ENCODE measurements around the gene CREB3L2. TPM values are rescaled to one million over a fixed set of nuclear protein-coding genes. Genes with fewer than 3 reads are reported as not detected.

The CREB3L2 gene
- total RNA-seq, 2 experiments from 2014 or later: 14.1 to 15.7 TPM

DNA sequence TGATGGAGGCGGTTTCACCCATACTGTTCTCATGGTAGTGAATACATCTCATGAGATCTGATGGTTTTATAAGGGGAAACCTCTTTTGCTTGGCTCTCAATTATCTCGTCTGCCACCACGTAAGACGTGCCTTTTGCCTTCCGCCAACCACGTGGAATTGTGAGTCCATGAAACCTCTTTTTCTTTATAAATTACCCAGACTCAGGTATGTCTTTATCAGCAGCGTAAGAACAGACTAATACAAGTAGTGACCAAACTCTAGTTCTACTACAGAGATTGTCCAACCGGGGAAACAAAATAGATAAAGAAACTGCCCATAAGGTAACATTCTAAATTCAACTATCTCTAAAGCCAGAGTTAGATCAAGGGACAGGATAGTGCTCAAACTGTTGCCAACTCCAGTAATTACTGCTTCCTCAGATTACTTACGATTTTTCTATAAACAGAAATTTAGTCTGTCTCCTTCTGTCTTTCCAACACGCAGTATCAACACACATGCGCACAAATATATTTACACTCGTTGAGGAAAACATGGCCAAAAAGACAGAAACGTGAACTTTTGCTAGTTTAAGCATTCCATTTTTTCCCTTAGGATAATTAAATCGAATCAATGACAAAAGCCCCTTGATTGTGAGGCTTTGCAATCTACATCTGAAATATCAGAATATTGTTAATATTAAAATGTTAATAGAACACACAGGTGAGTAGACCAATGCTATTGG is 36.9 kb downstream of the CREB3L2 start:
- DNase-seq: no peak
- Mint-ChIP-seq H3K4me3 (no peak overlapping the region), H3K27me3 (ENCODE audit: low read depth) (no peaks in the 10 kb centered on the region), H3K36me3 (ENCODE audit: low read depth) (peaks cover 4% of the 10 kb centered on the region), H3K9me3 (no peaks in the 10 kb centered on the region), H3K4me1 (ENCODE audit: low read depth) (peaks cover 38% of the 10 kb centered on the region), H3K27ac (no peak overlapping the region)
- CTCF ChIA-PET: no interaction called here
- intact Hi-C loops (cut with micrococcal nuclease): no loop called here

DNA sequence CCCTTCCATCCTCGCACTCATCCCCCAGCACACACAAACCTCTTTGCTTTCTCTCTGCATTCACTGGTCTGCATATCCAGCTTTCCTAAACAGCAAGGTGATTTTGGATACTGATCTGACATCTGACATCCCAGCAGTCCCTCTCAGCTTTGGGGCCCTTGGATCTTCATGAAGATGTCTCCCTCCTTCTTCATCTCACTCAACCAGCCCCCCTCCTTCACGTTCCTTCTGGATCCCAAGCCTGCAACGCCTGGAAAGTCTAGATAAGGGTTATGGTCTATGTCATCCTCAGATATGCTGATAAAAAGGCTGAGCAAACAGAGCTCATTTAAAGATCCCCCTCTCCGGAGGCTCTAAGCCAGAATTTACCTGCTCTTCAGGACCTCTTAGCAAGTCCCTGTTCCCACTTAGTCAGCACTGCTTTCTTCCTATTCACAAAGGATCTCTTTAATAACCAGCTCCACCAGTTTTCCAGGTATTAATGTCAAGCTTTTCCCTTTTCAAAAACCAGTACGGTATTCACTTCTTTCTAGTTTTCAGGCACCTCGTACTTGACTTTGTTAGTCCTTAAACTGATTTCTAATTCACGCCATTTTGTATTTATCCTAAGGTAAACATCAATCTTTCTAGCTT is 38.9 kb downstream of the CREB3L2 start:
- no peak overlapping the region for H3K4me3 Mint-ChIP-seq
- H3K4me1 Mint-ChIP-seq (ENCODE audit: low read depth): peaks cover 36% of the 10 kb centered on the region
- intact Hi-C loops (cut with micrococcal nuclease): no loop called here
- no peak overlapping the region for H3K27ac Mint-ChIP-seq
- no peak for DNase-seq
- no peaks in the 10 kb centered on the region for H3K9me3 Mint-ChIP-seq
- CTCF ChIA-PET: no interaction called here
- peaks cover 10% of the 10 kb centered on the region for H3K36me3 Mint-ChIP-seq (ENCODE audit: low read depth)
- no peaks in the 10 kb centered on the region for H3K27me3 Mint-ChIP-seq (ENCODE audit: low read depth)

DNA sequence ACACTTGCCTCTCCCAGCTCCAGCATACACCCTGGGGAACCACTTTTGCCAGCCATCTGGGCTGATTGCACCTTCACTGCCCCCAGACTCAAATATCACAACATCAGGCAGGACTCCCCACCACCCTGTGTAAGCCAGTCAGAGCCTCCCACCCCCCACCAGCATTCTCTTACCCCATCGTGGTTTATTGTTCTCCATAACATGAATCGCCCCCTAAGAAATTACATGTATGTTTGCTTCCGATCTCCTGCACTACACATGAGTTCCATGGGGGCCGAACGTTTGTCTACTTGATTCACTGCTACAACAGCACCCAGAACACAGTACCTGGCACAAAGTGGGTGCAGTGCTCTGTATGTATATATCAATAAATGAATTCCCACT is 39.4 kb downstream of the CREB3L2 start:
- Mint-ChIP-seq H3K27me3 (ENCODE audit: low read depth) (no peaks in the 10 kb centered on the region), H3K36me3 (ENCODE audit: low read depth) (peaks cover 10% of the 10 kb centered on the region), H3K4me3 (no peak overlapping the region), H3K27ac (no peak overlapping the region), H3K4me1 (ENCODE audit: low read depth) (peaks cover 31% of the 10 kb centered on the region), H3K9me3 (no peaks in the 10 kb centered on the region)
- intact Hi-C loops (cut with micrococcal nuclease): no loop called here
- CTCF ChIA-PET: no interaction called here
- DNase-seq: no peak

DNA sequence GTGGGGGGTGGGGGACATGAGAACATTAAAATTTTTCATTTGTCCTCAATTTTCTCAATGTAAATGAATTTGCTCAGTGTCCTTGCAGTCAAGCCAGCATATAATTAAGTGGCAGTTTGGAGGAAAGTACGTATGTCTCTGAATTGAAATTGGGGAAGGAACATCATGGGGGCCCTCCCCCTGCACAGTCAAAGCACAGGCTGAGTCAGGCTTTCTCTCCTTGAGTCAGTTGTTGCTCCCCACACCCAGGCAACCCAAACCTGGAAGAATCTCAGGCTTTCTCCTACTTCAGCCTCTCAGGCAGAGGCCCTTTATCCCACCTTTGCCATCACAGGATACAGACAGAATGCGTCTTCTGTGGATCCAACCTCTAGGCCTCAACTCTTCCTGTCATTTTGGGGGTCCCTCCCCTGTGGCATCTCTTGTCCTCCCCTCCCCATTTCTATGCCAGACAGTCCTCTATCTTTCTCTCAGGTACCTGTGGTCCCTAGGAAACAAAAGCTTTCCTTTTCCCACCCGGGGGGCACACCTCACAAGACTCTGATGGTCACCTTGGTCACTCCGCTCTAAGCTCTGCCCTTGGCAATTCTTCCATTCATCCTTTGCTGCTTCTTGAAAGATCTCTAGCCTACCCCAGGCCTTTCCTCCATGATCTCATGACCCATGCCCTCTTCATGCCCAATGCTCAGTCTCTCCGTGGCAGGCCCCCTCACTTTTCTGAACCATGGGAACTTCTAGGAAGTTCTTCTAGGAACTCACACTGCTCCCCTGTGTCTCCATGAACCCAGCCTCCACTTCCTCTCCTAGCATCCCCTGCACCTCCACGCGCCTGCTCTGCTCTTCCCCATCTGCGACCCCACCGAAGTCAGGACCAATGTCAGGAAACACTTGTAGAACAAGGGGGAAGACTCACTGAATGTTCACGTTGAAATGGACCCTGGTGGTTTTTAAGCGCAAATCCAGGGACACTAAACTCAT is 40.4 kb downstream of the CREB3L2 start:
- Mint-ChIP-seq H3K4me1 (ENCODE audit: low read depth) (peaks cover 22% of the 10 kb centered on the region), H3K27ac (no peak overlapping the region), H3K27me3 (ENCODE audit: low read depth) (no peaks in the 10 kb centered on the region), H3K36me3 (ENCODE audit: low read depth) (peaks cover 10% of the 10 kb centered on the region), H3K9me3 (no peaks in the 10 kb centered on the region), H3K4me3 (no peak overlapping the region)
- DNase-seq: peak; percentile 65
- intact Hi-C loops (cut with micrococcal nuclease): loop anchor here (1.0 to 2.0 kb wide), 2 partner anchors 26 to 39 kb away; no protein-coding TSS in a partner anchor
- CTCF ChIA-PET: no interaction called here

GRCh38 chr7:137960020-137960419 is 41.9 kb downstream of the CREB3L2 start:
- no peak for DNase-seq
- Mint-ChIP-seq H3K27ac (no peak overlapping the region), H3K4me3 (no peak overlapping the region), H3K36me3 (ENCODE audit: low read depth) (peaks cover 10% of the 10 kb centered on the region), H3K27me3 (ENCODE audit: low read depth) (no peaks in the 10 kb centered on the region), H3K4me1 (ENCODE audit: low read depth) (peaks cover 16% of the 10 kb centered on the region), H3K9me3 (no peaks in the 10 kb centered on the region)
- intact Hi-C loops (cut with micrococcal nuclease): loop anchor here (2.0 kb wide), 1 partner anchor 41 kb away; no protein-coding TSS in a partner anchor
- CTCF ChIA-PET: interaction anchor here (0.6 to 0.7 kb wide), 2 partner anchors 39 to 47 kb away, joined by 3 read pairs; no protein-coding TSS in a partner anchor

DNA sequence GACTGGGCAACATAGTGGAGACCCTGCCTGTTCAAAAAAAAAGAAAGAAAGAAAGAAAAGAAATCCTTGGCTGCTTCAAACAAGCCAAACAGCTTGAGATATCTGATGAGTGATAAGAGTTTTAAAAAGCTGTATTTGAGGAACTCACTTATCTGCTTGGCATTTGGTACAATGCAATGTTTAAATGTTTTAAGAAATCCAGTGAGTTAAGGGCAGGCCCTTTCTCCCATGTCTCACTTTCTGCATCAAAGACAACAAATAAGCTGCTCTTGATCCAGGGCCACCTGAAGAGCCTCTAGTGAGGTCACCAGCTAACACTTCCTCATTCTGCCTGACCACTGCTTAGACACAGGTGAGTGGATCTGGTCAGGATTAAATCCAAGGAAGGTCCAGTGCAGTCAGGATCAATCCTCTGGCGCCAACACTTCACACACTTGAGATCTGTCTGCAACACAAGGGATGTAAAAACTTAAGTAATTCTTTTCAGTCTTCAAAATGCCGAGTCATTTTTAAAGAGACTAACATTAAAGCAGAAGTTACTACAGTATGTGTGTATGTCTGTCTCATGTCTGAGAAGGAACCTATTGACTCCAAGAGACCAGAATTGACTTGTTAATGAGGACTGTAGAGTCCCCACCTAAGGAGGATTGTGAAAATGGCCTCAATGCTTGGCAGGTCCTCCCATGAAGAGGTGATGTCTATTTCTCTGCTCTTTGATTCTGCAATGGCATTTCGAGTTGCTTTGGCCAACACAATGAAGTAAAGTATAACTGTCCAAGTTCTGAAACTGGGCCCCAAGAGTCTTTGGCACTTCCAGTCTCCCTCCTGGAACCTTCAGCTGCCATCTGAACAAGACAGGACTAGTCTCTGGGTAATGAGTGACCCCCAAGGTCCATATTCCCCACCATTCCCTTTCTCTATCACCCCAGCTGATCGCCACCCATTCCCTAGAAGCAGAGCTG is 43.1 kb downstream of the CREB3L2 start:
- Mint-ChIP-seq H3K9me3 (no peaks in the 10 kb centered on the region), H3K36me3 (ENCODE audit: low read depth) (peaks cover 10% of the 10 kb centered on the region), H3K4me3 (no peak overlapping the region), H3K27ac (no peak overlapping the region), H3K4me1 (ENCODE audit: low read depth) (peaks cover 16% of the 10 kb centered on the region), H3K27me3 (ENCODE audit: low read depth) (no peaks in the 10 kb centered on the region)
- intact Hi-C loops (cut with micrococcal nuclease): loop anchor here (2.0 kb wide), 1 partner anchor 18 kb away; no protein-coding TSS in a partner anchor
- CTCF ChIA-PET: interaction anchor here (0.6 to 1.5 kb wide), 5 partner anchors 11 to 774 kb away, joined by 3 to 4 read pairs (median 4); no protein-coding TSS in a partner anchor
- no peak for DNase-seq

- H3K27me3 Mint-ChIP-seq (ENCODE audit: low read depth): no peaks in the 10 kb centered on the region
- DNase-seq: no peak
- peaks cover 16% of the 10 kb centered on the region for H3K4me1 Mint-ChIP-seq (ENCODE audit: low read depth)
- intact Hi-C loops (cut with micrococcal nuclease): loop anchor here (2.0 kb wide), 1 partner anchor 19 kb away; no protein-coding TSS in a partner anchor
- H3K36me3 Mint-ChIP-seq (ENCODE audit: low read depth): peaks cover 9% of the 10 kb centered on the region
- H3K4me3 Mint-ChIP-seq: no peak overlapping the region
- no peak overlapping the region for H3K27ac Mint-ChIP-seq
- H3K9me3 Mint-ChIP-seq: no peaks in the 10 kb centered on the region
- CTCF ChIA-PET: interaction anchor here (0.7 to 1.5 kb wide), 3 partner anchors 10 to 50 kb away, joined by 3 to 4 read pairs (median 4); no protein-coding TSS in a partner anchor
Observed at GRCh38 chr7:137957887-137958286, 44.0 kb downstream of the CREB3L2 start.

GRCh38 chr7:137956591-137956990 is 45.3 kb downstream of the CREB3L2 start:
- intact Hi-C loops (cut with micrococcal nuclease): no loop called here

DNA sequence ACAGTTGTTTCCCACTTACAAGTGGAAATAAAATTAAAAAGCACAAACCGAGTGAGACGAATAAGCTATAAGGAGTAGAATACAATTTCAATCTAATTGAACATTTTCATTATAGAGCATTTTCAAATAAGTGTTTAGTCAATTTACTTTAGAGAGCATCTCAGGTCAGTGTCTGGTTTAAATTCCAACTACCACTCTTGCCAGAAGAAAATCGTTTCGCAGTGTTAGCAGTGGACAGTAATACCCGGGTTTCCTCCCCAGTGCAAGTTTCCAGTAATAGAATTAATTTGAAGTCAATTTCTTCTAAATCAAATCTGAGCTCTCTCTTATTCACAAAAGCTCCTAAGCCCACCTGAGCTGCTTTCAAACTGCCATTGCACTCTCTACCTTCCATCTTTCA is 45.7 kb downstream of the CREB3L2 start:
- Mint-ChIP-seq H3K27me3 (ENCODE audit: low read depth) (no peaks in the 10 kb centered on the region), H3K36me3 (ENCODE audit: low read depth) (peaks cover 7% of the 10 kb centered on the region), H3K27ac (no peak overlapping the region), H3K4me1 (ENCODE audit: low read depth) (peaks cover 6% of the 10 kb centered on the region), H3K4me3 (no peak overlapping the region), H3K9me3 (no peaks in the 10 kb centered on the region)
- intact Hi-C loops (cut with micrococcal nuclease): no loop called here
- CTCF ChIA-PET: interaction anchor here (0.6 kb wide), 1 partner anchor 39 kb away, joined by 3 read pairs; no protein-coding TSS in a partner anchor
- DNase-seq: no peak

More at GRCh38 chr7:137956591-137956990, 45.3 kb downstream of the CREB3L2 start:
- CTCF ChIA-PET: no interaction called here
- no peak overlapping the region for H3K27ac Mint-ChIP-seq
- no peaks in the 10 kb centered on the region for H3K27me3 Mint-ChIP-seq (ENCODE audit: low read depth)
- H3K4me3 Mint-ChIP-seq: no peak overlapping the region
- H3K9me3 Mint-ChIP-seq: no peaks in the 10 kb centered on the region
- no peak for DNase-seq
- peaks cover 10% of the 10 kb centered on the region for H3K4me1 Mint-ChIP-seq (ENCODE audit: low read depth)
- peaks cover 7% of the 10 kb centered on the region for H3K36me3 Mint-ChIP-seq (ENCODE audit: low read depth)

DNA sequence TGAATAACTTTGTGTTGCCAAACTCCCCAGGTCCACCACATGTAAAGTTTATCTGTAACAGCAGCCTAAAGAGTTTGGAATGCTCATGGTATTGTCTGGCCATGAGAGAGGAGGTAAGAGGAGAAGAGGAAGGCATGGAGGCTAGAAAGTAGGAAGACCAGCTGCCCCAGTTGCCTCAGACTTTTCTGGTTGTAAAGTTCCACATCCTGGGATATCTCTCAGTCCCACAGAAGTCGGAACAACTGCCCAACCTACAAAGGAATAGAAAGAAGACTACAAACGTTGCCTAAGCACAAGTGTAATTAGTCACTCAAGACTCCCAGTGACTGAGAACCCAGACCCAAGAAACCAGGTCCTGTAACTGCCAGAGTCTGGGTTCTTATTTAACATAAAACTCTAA is 47.3 kb downstream of the CREB3L2 start:
- no peak for DNase-seq
- Mint-ChIP-seq H3K9me3 (no peaks in the 10 kb centered on the region), H3K4me1 (ENCODE audit: low read depth) (peaks cover 8% of the 10 kb centered on the region), H3K27ac (no peak overlapping the region), H3K4me3 (no peak overlapping the region), H3K36me3 (ENCODE audit: low read depth) (peaks cover 9% of the 10 kb centered on the region), H3K27me3 (ENCODE audit: low read depth) (no peaks in the 10 kb centered on the region)
- intact Hi-C loops (cut with micrococcal nuclease): no loop called here
- CTCF ChIA-PET: interaction anchor here (0.7 kb wide), 1 partner anchor 29 kb away, joined by 3 read pairs; no protein-coding TSS in a partner anchor
